Testis (tissue), 2 donors: Measurements from ENCODE around the gene ITGB2.

Experiments
- POLR2A ChIP-seq: fragments of 450-650 bp; IDR thresholded peaks from one replicate; pipeline ENCODE4 v1.6.1; 2017; ENCODE audit warnings: antibody characterized with exemption, mild to moderate bottlenecking, moderate library complexity
- TF ChIP-seq, protein P1 (sequence below), 3 experiments: fragments of 450-650 bp in 2 of 3; fragments of 200-600 bp in 1 of 3; sonication (generic) in 1 of 3; IDR thresholded peaks; one replicate each; pipeline ENCODE4 v1.5.1; 2016 to 2019; ENCODE audit warnings: antibody characterized with exemption in 3 of 3, mild to moderate bottlenecking in 2 of 3, moderate library complexity in 1 of 3

DNA sequence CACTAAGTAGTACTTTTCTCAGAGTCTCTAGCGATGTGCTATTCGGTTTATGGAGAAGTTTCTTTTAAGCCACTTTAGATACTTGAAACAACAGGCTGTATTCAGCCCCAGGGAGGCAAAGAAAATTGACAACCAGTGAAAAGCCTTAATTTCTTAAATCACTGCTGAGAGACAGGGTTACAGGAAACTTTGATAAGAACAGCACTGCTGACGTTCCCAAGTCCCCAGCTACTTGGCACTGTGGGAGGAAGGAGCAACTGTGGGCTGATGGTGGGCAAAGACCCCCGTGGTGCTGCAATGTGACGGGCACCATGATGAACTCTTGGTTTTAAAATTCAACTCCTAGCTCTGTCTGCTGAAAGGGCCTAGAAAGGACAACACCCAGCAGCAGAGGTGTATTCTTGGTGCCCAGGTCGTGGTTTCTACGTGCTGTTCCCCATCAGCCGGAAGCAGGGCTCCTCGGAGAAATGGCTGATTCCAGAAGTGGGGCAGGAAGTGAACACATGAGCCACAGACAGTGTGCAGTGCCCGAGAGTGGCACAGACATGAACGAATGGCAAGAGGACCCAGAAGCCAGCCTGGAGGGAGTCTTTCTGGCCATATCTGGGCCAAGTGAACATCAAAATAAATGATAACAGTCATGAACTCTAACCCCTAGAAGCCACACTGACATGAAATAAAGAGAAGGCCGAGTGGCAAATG, 52.5 kb downstream of the ITGB2 start:
- TF ChIP-seq, protein P1, sequence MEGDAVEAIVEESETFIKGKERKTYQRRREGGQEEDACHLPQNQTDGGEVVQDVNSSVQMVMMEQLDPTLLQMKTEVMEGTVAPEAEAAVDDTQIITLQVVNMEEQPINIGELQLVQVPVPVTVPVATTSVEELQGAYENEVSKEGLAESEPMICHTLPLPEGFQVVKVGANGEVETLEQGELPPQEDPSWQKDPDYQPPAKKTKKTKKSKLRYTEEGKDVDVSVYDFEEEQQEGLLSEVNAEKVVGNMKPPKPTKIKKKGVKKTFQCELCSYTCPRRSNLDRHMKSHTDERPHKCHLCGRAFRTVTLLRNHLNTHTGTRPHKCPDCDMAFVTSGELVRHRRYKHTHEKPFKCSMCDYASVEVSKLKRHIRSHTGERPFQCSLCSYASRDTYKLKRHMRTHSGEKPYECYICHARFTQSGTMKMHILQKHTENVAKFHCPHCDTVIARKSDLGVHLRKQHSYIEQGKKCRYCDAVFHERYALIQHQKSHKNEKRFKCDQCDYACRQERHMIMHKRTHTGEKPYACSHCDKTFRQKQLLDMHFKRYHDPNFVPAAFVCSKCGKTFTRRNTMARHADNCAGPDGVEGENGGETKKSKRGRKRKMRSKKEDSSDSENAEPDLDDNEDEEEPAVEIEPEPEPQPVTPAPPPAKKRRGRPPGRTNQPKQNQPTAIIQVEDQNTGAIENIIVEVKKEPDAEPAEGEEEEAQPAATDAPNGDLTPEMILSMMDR (IDR thresholded peaks at IDR 0.05): no peak
- no peak for TF ChIP-seq POLR2A
